GM13977 (cell line): ENCODE results near the gene RPL13.

Experiments used
- DNase-seq: peaks from one replicate; pipeline ENCODE4 v3.0.0; 2012; ENCODE audit warnings: low spot score
- in situ Hi-C: fragments of 300-500 bp; cut with MboI; formaldehyde crosslinking; loops from one replicate; pipeline ENCODE4 v1.12.0; 2022; ENCODE audit warnings: low sequenced_read_pairs, low pct_unique_long_range_greater_than_20kb, mixed read lengths, inconsistent platforms; ENCODE audit not compliant: unreplicated experiment
- TF ChIP-seq, protein P1 (sequence below): IDR thresholded peaks from 2 replicates; pipeline ENCODE4 v1.5.1; 2012; ENCODE audit warnings: mild to moderate bottlenecking, control low read depth; ENCODE audit not compliant: insufficient read depth; ENCODE audit errors: extremely low read depth, missing control alignments

Gene RPL13

DNA sequence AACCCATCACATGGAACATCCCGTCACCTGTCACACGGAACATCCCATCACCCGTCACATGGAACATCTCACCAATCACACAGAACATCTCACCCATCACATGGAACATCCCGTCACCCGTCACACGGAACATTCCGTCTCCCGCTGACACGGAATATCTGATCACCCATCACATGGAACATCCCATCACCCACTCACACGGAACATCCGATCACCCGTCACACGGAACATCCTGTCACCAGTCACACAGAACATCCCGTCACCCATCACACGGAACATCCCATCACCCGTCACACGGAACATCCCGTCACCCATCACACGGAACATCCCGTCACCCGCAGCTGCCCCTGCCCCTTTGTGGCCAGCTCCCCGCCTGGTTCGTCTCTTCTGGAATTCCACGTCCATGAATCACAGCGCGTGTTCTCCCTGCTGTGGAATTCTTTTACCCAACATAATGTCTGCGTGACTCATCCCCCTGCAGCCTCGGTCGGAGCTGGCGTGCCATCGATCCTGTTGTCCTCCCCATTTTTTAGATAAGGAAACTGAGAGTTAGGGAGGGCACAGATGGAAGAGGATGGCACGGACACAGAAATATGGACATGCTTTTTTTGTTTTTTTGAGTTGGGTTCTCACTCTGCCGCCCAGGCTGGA lies 20.7 kb downstream of the RPL13 start:
- in situ Hi-C loops: no loop called here
- TF ChIP-seq, protein P1, sequence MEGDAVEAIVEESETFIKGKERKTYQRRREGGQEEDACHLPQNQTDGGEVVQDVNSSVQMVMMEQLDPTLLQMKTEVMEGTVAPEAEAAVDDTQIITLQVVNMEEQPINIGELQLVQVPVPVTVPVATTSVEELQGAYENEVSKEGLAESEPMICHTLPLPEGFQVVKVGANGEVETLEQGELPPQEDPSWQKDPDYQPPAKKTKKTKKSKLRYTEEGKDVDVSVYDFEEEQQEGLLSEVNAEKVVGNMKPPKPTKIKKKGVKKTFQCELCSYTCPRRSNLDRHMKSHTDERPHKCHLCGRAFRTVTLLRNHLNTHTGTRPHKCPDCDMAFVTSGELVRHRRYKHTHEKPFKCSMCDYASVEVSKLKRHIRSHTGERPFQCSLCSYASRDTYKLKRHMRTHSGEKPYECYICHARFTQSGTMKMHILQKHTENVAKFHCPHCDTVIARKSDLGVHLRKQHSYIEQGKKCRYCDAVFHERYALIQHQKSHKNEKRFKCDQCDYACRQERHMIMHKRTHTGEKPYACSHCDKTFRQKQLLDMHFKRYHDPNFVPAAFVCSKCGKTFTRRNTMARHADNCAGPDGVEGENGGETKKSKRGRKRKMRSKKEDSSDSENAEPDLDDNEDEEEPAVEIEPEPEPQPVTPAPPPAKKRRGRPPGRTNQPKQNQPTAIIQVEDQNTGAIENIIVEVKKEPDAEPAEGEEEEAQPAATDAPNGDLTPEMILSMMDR: no peak
- no peak for DNase-seq

DNA sequence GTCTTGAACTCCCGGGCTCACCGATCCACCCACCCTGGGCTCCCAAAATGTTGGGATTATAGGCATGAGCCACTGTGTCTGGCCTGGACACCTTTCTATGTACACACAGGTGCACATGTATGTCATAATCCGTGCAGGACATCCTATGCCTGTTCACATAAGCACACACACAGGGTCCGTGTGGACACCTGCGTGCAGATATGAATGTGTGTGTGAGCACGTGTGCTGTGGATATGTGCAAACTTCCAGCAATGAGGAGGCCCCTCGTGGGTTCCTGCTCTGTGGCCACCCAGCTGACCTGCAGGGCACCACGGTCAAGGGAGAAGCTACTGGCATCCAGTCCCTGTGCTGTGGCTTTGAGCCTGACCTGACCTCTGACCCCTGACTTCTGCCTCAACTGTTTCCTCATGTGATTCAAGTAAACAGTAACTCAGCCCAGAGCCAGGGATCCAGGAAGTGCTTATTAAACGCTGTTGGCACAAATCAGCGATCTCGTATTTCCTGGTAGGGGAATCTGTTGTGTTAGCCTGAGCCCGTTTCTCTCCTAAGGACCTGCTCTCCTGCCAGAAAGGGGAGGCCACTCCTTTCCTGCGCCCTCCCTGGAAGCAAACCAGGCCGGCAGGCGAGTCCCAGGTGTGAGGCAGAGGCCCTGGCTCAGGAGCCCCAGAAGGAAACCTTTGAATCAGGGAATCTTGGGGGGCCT lies 21.5 kb downstream of the RPL13 start:
- TF ChIP-seq, protein P1: no peak
- no peak for DNase-seq
- in situ Hi-C loops: no loop called here

DNA sequence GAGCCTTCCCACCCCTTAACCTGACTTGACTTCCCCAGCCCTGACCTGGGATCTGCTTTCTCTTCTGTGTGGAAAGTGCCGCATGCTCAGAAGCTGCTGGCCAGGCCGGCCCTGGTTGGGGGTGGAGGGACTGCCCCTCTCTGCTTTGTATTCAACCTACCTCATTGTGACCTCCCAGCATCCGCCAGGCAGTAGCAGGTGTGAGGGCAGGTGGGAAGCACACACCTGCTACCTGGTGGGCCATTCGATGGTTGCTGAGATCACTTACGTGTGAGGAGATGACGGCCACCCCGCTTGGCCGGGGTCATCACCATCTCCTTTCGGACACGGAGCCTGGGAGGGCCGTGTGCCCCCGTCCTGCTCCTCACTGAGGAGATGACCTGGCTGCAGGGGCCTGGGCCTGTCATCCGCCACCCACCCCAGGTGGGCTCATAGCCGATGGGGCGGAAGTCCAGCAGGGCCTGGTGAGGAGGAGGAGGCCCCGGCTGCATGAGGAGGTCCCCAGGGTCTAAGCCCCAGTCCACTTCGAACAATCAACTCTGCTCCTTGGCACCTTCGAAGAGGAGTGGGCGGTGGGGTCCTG lies 22.2 kb downstream of the RPL13 start:
- no peak for DNase-seq
- in situ Hi-C loops: no loop called here
- TF ChIP-seq, protein P1: no peak

DNA sequence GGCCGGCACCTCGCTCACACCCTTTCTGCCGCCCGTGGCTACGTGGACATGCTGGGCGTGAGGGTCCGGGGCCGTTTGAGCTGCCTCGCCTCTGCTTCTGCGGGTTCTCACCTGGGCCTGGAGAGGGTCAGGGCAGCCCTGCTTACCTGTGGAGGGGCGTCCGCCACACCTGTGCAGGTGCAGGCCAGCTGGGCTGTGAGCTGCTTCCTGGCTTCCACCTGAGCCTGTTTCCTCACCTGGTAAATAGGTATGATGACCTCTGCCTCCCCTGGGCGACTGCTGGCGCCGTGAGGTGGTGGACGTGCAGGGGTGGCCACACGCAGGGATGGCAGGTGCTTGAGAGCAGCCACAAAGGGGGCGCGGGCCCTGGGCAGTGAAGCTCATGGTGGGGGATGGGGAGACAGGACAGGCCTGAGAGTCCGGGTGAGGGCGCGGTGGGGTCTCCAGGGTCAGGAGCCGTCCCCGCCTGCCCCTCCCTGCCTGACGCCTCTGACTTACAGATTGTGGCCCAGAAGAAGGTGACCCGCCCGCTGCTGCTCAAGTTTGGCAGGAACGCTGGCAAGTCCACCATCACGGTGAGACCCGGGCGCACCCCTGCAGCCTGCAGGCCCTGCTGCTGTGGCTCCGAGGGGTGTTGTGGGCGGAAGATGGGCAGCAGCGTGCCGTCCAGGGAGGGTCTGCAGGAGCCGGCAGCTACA lies 22.9 kb downstream of the RPL13 start:
- DNase-seq: no peak
- in situ Hi-C loops: no loop called here
- TF ChIP-seq, protein P1: no peak

DNA sequence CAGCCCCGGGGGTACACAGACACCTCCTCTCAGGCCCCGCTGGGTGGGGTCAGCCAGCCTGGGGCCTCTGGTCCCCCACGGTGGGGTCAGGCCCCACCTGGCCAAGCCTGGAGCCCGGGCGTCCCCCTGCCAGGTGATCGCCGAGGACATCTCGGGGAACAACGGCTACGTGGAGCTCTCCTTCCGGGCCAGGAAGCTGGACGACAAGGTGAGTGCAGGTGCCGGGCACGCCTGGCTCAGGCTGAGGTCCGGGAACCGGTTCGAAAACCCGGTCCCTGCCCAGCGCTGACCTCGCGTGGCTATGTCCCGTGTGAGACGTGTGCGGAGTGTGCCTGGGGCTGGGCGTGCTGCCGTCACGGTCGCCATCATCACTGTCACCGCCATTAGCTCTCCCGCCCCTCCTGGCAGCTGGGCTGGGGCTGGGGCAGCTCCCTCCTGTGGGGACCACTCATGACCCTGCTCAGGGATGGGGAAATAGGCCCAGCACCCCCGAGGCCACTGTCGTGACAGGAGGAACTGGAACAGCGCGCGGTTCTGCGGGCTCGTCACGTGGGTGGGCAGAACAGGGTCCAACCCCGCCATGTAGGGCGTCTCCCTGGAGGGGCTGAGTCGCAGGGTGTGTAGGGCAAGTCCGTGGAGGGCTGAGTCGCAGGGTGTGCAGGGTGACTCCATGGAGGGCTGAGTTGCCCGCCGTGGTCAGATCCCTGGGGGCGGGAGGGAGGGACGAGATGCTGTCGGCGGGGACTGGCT lies 23.6 kb downstream of the RPL13 start:
- in situ Hi-C loops: no loop called here
- TF ChIP-seq, protein P1: no peak
- no peak for DNase-seq
